ENCODE data around the gene FIBCD1.

DNA sequence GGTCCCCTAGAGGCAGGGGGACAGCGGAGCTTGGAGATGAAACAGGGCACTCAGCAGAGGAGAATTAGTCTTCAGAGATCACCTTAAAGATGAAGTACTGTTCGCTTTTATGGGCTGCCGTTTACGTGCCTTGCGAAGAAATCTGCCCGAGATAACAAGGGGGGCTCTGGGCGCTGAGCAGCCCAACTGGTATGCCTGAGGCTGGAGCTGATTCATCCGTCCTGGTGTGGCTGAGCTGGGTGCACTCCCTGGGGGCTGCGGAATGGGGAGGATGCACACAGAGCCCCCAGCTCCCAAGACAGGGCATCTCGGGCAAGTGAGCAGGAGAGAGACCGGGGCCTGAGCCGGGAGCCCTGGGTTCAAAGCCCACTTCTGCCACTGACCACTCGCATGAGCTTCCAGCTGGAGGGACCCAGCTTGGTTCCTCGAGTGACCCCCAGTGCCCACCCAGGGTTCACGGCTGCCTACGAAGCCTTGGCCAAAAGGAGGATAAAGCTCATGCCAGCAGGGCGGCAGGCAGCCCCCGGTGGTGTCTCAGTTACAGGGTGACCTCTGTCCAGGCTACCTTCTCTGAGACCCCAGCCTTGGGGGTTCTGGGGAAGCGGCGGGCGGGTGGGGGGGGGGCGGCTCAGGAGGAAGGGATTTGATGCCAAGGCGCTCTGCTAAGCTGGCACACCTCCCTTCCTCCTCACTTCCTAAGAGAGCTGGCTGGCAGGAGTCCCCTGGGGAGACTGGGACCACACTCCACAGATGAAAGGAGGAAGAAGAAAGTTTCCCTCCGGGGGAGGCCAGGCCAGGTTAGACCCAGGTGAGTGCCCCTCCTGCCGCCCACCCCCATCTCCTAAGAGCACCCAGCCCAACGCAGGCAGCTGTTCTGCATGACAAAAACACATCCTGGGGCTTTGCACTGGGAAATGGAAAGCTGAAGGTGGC lies 5.7 kb downstream of the FIBCD1 start:
- TF ChIP-seq, protein P1, sequence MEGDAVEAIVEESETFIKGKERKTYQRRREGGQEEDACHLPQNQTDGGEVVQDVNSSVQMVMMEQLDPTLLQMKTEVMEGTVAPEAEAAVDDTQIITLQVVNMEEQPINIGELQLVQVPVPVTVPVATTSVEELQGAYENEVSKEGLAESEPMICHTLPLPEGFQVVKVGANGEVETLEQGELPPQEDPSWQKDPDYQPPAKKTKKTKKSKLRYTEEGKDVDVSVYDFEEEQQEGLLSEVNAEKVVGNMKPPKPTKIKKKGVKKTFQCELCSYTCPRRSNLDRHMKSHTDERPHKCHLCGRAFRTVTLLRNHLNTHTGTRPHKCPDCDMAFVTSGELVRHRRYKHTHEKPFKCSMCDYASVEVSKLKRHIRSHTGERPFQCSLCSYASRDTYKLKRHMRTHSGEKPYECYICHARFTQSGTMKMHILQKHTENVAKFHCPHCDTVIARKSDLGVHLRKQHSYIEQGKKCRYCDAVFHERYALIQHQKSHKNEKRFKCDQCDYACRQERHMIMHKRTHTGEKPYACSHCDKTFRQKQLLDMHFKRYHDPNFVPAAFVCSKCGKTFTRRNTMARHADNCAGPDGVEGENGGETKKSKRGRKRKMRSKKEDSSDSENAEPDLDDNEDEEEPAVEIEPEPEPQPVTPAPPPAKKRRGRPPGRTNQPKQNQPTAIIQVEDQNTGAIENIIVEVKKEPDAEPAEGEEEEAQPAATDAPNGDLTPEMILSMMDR (IDR thresholded peaks at IDR 0.05): no peak
- TF ChIP-seq POLR2A (IDR thresholded peaks at IDR 0.05): no peak
- no peak for TF ChIP-seq EP300 (IDR thresholded peaks at IDR 0.05)
- no peak for TF ChIP-seq POLR2AphosphoS5 (IDR thresholded peaks at IDR 0.05)

Measured in stomach (tissue), 4 donors.